ENCODE data around the gene APLNR. TPM values are rescaled to one million over a fixed set of nuclear protein-coding genes. Genes with fewer than 3 reads are reported as not detected.

APLNR gene
- total and polyA plus RNA-seq, 2 of the 8 experiments (the other 6 are each of a cell fraction or from before 2014, with no cell fraction given) = 0.80 TPM; not detected in 1

- 58% methylated on average over 1 of the region's 1 CpG; no CpG with 5 or more reads in 1 of the 2 experiments for WGBS, 2 experiments (ENCODE audit: extremely low coverage in 1 of 2, insufficient coverage in 1 of 2, insufficient read length in 1 of 2, insufficient replicate concordance in 2 of 2, low coverage in 1 of 2, low lambda C conversion rate in 2 of 2, missing lambda C conversion rate in 1 of 2)
- TF ChIP-seq CREB1 (IDR thresholded peaks at IDR 0.05) (no peak), SIRT6 (IDR thresholded peaks at IDR 0.05; ENCODE audit: low read length) (no peak), ZNF274 (IDR thresholded peaks at IDR 0.05; ENCODE audit: borderline replicate concordance, extremely low read depth, low read length) (no peak), BACH1 (IDR thresholded peaks at IDR 0.05; ENCODE audit: low read length) (no peak), YY1 (IDR thresholded peaks at IDR 0.05; ENCODE audit: low read depth, low read length) (no peak), EGR1 (IDR thresholded peaks at IDR 0.05; ENCODE audit: borderline replicate concordance, low read depth, low read length) (no peak), SAP30 (IDR thresholded peaks at IDR 0.05; ENCODE audit: insufficient read depth, insufficient replicate concordance, low read length) (no peak), POLR2A (IDR thresholded peaks at IDR 0.05; ENCODE audit: control extremely low read depth in 1 of 2, low read depth in 2 of 2, low read length in 2 of 2) (no peak), ASH2L (IDR thresholded peaks at IDR 0.05; ENCODE audit: low read length) (no peak), GTF2F1 (IDR thresholded peaks at IDR 0.05; ENCODE audit: borderline replicate concordance, low read depth, low read length) (no peak), MAFK (IDR thresholded peaks at IDR 0.05; ENCODE audit: low read depth, low read length) (no peak), RBBP5 (IDR thresholded peaks at IDR 0.05; ENCODE audit: borderline replicate concordance, low read depth, low read length) (no peak), SP4 (IDR thresholded peaks at IDR 0.05; ENCODE audit: low read length) (no peak), CBX5 (IDR thresholded peaks at IDR 0.05; ENCODE audit: low read depth, low read length) (no peak), CBX8 (IDR thresholded peaks at IDR 0.05; ENCODE audit: borderline replicate concordance, low read depth, low read length) (no peak), HDAC2 (IDR thresholded peaks at IDR 0.05; ENCODE audit: borderline replicate concordance in 1 of 2, low read depth in 2 of 2, low read length in 2 of 2) (no peak)
These were observed 18.6 kb upstream of the APLNR start for GRCh38 chr11:57255618-57256017.

More at GRCh38 chr11:57255618-57256017, 18.6 kb upstream of the APLNR start:
- H3K9ac ChIP-seq (replicated peaks in 1 of 4; ENCODE audit: extremely low read depth in 1 of 4, low read depth in 3 of 4, low read length in 3 of 4) = no peak overlapping the region
- no peaks in the 10 kb centered on the region for H3K4me1 ChIP-seq (replicated peaks in 1 of 4; ENCODE audit: control insufficient read depth in 3 of 4, insufficient read depth in 4 of 4, low read length in 3 of 4)
- no peak overlapping the region for H2BK15ac ChIP-seq (ENCODE audit: low read length)
- no peak overlapping the region for H2BK12ac ChIP-seq (ENCODE audit: low read depth, low read length)
- H3K4me3 ChIP-seq (ENCODE audit: extremely low read depth in 1 of 4, insufficient read depth in 2 of 4, low read depth in 3 of 4, low read length in 4 of 4) = no peak overlapping the region
- no peak overlapping the region for H2AFZ ChIP-seq (ENCODE audit: low read length)
- no peak overlapping the region for H3K14ac ChIP-seq (ENCODE audit: insufficient read length)
- H3K79me1 ChIP-seq (ENCODE audit: low read depth, low read length) = no peaks in the 10 kb centered on the region
- no peaks in the 10 kb centered on the region for H3K79me2 ChIP-seq (ENCODE audit: control insufficient read depth in 1 of 2, insufficient read depth in 2 of 2, low read length in 2 of 2)
- FAIRE-seq (no peak), DNase-seq (ENCODE audit: low read depth in 1 of 2, low spot score in 2 of 2) (no peak)
- no peak overlapping the region for H2BK20ac ChIP-seq (ENCODE audit: low read length)
- no peak overlapping the region for H2BK5ac ChIP-seq (ENCODE audit: low read depth, low read length)
- H2AK5ac ChIP-seq (ENCODE audit: low read depth, low read length) = no peak overlapping the region
- no peak overlapping the region for H3K56ac ChIP-seq (replicated peaks; ENCODE audit: insufficient read length, low read depth, low read length)
- ChIA-PET CTCF (ENCODE audit: partially characterized antibody) (interaction anchor here (0.6 to 33.7 kb wide), 4 partner anchors 21 to 130 kb away, joined by 3 to 942 read pairs (median 4); no protein-coding TSS in a partner anchor), POLR2A (ENCODE audit: partially characterized antibody) (no interaction called here)
- no peak overlapping the region for H3K18ac ChIP-seq (ENCODE audit: extremely low read depth, low read length)
- no peak overlapping the region for H3K4me2 ChIP-seq (ENCODE audit: insufficient read depth in 1 of 2, low read depth in 2 of 2, low read length in 2 of 2)
- no peak overlapping the region for H3K4ac ChIP-seq (replicated peaks; ENCODE audit: insufficient read length, low read depth, low read length)
- H4K91ac ChIP-seq (replicated peaks; ENCODE audit: insufficient read length, low read length) = no peak overlapping the region
- no peak overlapping the region for H2BK120ac ChIP-seq (replicated peaks; ENCODE audit: low read depth, low read length)
- no peaks in the 10 kb centered on the region for H4K20me1 ChIP-seq (replicated peaks in 1 of 2; ENCODE audit: control insufficient read depth in 1 of 2, insufficient read depth in 2 of 2, low read length in 2 of 2)
- no peak overlapping the region for H4K5ac ChIP-seq (ENCODE audit: insufficient read length, low read depth, low read length)
- H3K23me2 ChIP-seq (ENCODE audit: low read depth, low read length) = no peaks in the 10 kb centered on the region
- no peaks in the 10 kb centered on the region for H3K36me3 ChIP-seq (ENCODE audit: control insufficient read depth in 2 of 4, insufficient read depth in 4 of 4, low read length in 3 of 4)
- H3K9me3 ChIP-seq (ENCODE audit: insufficient read depth in 2 of 2, low read depth in 1 of 2, low read length in 1 of 2) = no peaks in the 10 kb centered on the region
- H4K8ac ChIP-seq (ENCODE audit: extremely low read depth, insufficient read depth, low read length) = no peak overlapping the region
- no peaks in the 10 kb centered on the region for H3K27me3 ChIP-seq (replicated peaks in 1 of 4; ENCODE audit: control insufficient read depth in 3 of 4, extremely low read depth in 1 of 4, insufficient read depth in 3 of 4, low read length in 3 of 4)
- no peak overlapping the region for H3K23ac ChIP-seq (ENCODE audit: insufficient read length)
- no peak overlapping the region for H3K27ac ChIP-seq (ENCODE audit: low read depth, low read length)
